ENCODE measurements around the gene CHST14.

The CHST14 gene

GRCh38 chr15:40498891-40499290 is 28.1 kb downstream of the CHST14 start:
- no peak overlapping the region for H3K9ac ChIP-seq (ENCODE audit: insufficient read length, low read depth)
- no peak overlapping the region for H3K4me3 ChIP-seq (ENCODE audit: insufficient read length, low read depth)
- no peaks in the 10 kb centered on the region for H3K4me1 ChIP-seq (ENCODE audit: insufficient read depth, insufficient read length)
- no peaks in the 10 kb centered on the region for H3K9me3 ChIP-seq (ENCODE audit: insufficient read depth, low read length)
- no peaks in the 10 kb centered on the region for H3K36me3 ChIP-seq (ENCODE audit: insufficient read depth, insufficient read length, low read length)
- TF ChIP-seq SUZ12 (IDR thresholded peaks at IDR 0.05; ENCODE audit: extremely low read depth, insufficient read depth, insufficient read length) (no peak), YY1 (IDR thresholded peaks at IDR 0.05; ENCODE audit: insufficient read depth, insufficient read length) (no peak), ZNF274 (IDR thresholded peaks at IDR 0.05; ENCODE audit: low read depth, low read length) (no peak)
- no peaks in the 10 kb centered on the region for H3K27me3 ChIP-seq (ENCODE audit: insufficient read depth, insufficient read length)
- DNase-seq (ENCODE audit: low read depth, low spot score), result no peak

GRCh38 chr15:40499931-40500330 is 29.1 kb downstream of the CHST14 start:
- H3K9ac ChIP-seq (ENCODE audit: insufficient read length, low read depth), result no peak overlapping the region
- no peaks in the 10 kb centered on the region for H3K9me3 ChIP-seq (ENCODE audit: insufficient read depth, low read length)
- no peak for TF ChIP-seq ZNF274 (IDR thresholded peaks at IDR 0.05; ENCODE audit: low read depth, low read length)
- no peak for TF ChIP-seq YY1 (IDR thresholded peaks at IDR 0.05; ENCODE audit: insufficient read depth, insufficient read length)
- TF ChIP-seq SUZ12 (IDR thresholded peaks at IDR 0.05; ENCODE audit: extremely low read depth, insufficient read depth, insufficient read length), result no peak
- no peak overlapping the region for H3K4me3 ChIP-seq (ENCODE audit: insufficient read length, low read depth)
- H3K36me3 ChIP-seq (ENCODE audit: insufficient read depth, insufficient read length, low read length), result no peaks in the 10 kb centered on the region
- H3K4me1 ChIP-seq (ENCODE audit: insufficient read depth, insufficient read length), result no peaks in the 10 kb centered on the region
- no peak for DNase-seq (ENCODE audit: low read depth, low spot score)
- no peaks in the 10 kb centered on the region for H3K27me3 ChIP-seq (ENCODE audit: insufficient read depth, insufficient read length)

- Histone ChIP-seq H3K27me3 (ENCODE audit: insufficient read depth, insufficient read length) (no peaks in the 10 kb centered on the region), H3K9me3 (ENCODE audit: insufficient read depth, low read length) (no peaks in the 10 kb centered on the region), H3K9ac (ENCODE audit: insufficient read length, low read depth) (no peak overlapping the region), H3K36me3 (ENCODE audit: insufficient read depth, insufficient read length, low read length) (no peaks in the 10 kb centered on the region), H3K4me1 (ENCODE audit: insufficient read depth, insufficient read length) (no peaks in the 10 kb centered on the region), H3K4me3 (ENCODE audit: insufficient read length, low read depth) (no peak overlapping the region)
- TF ChIP-seq SUZ12 (IDR thresholded peaks at IDR 0.05; ENCODE audit: extremely low read depth, insufficient read depth, insufficient read length) (no peak), YY1 (IDR thresholded peaks at IDR 0.05; ENCODE audit: insufficient read depth, insufficient read length) (no peak), ZNF274 (IDR thresholded peaks at IDR 0.05; ENCODE audit: low read depth, low read length) (no peak)
- no peak for DNase-seq (ENCODE audit: low read depth, low spot score)
Measured at GRCh38 chr15:40500568-40501330, 30.0 kb downstream of the CHST14 start.

GRCh38 chr15:40501487-40501886 is 30.7 kb downstream of the CHST14 start:
- Histone ChIP-seq H3K4me3 (ENCODE audit: insufficient read length, low read depth) (no peak overlapping the region), H3K9me3 (ENCODE audit: insufficient read depth, low read length) (no peaks in the 10 kb centered on the region), H3K27me3 (ENCODE audit: insufficient read depth, insufficient read length) (no peaks in the 10 kb centered on the region), H3K36me3 (ENCODE audit: insufficient read depth, insufficient read length, low read length) (no peaks in the 10 kb centered on the region), H3K9ac (ENCODE audit: insufficient read length, low read depth) (no peak overlapping the region), H3K4me1 (ENCODE audit: insufficient read depth, insufficient read length) (no peaks in the 10 kb centered on the region)
- DNase-seq (ENCODE audit: low read depth, low spot score), result no peak
- TF ChIP-seq ZNF274 (IDR thresholded peaks at IDR 0.05; ENCODE audit: low read depth, low read length), result no peak
- TF ChIP-seq SUZ12 (IDR thresholded peaks at IDR 0.05; ENCODE audit: extremely low read depth, insufficient read depth, insufficient read length), result no peak
- TF ChIP-seq YY1 (IDR thresholded peaks at IDR 0.05; ENCODE audit: insufficient read depth, insufficient read length), result no peak

- DNase-seq (ENCODE audit: low read depth, low spot score), result peak; percentile 57
- H3K4me3 ChIP-seq (ENCODE audit: insufficient read length, low read depth), result peak overlapping the region; percentile 32
Measured at GRCh38 chr15:40506964-40507571, 36.3 kb downstream of the CHST14 start.

GRCh38 chr15:40508216-40508615 is 37.4 kb downstream of the CHST14 start:
- Histone ChIP-seq H3K4me1 (ENCODE audit: insufficient read depth, insufficient read length) (no peaks in the 10 kb centered on the region), H3K9ac (ENCODE audit: insufficient read length, low read depth) (no peak overlapping the region)

More at GRCh38 chr15:40506964-40507571, 36.3 kb downstream of the CHST14 start:
- H3K36me3 ChIP-seq (ENCODE audit: insufficient read depth, insufficient read length, low read length), result no peaks in the 10 kb centered on the region
- no peaks in the 10 kb centered on the region for H3K4me1 ChIP-seq (ENCODE audit: insufficient read depth, insufficient read length)
- H3K27me3 ChIP-seq (ENCODE audit: insufficient read depth, insufficient read length), result peaks cover 42% of the 10 kb centered on the region
- no peaks in the 10 kb centered on the region for H3K9me3 ChIP-seq (ENCODE audit: insufficient read depth, low read length)
- H3K9ac ChIP-seq (ENCODE audit: insufficient read length, low read depth), result peak overlapping the region; percentile 81
- no peak for TF ChIP-seq YY1 (IDR thresholded peaks at IDR 0.05; ENCODE audit: insufficient read depth, insufficient read length)
- no peak for TF ChIP-seq SUZ12 (IDR thresholded peaks at IDR 0.05; ENCODE audit: extremely low read depth, insufficient read depth, insufficient read length)
- TF ChIP-seq ZNF274 (IDR thresholded peaks at IDR 0.05; ENCODE audit: low read depth, low read length), result no peak

GRCh38 chr15:40510201-40510600 is 39.4 kb downstream of the CHST14 start:
- TF ChIP-seq SUZ12 (IDR thresholded peaks at IDR 0.05; ENCODE audit: extremely low read depth, insufficient read depth, insufficient read length) (no peak), ZNF274 (IDR thresholded peaks at IDR 0.05; ENCODE audit: low read depth, low read length) (no peak), YY1 (IDR thresholded peaks at IDR 0.05; ENCODE audit: insufficient read depth, insufficient read length) (no peak)
- Histone ChIP-seq H3K9ac (ENCODE audit: insufficient read length, low read depth) (no peak overlapping the region), H3K36me3 (ENCODE audit: insufficient read depth, insufficient read length, low read length) (no peaks in the 10 kb centered on the region), H3K4me1 (ENCODE audit: insufficient read depth, insufficient read length) (no peaks in the 10 kb centered on the region), H3K27me3 (ENCODE audit: insufficient read depth, insufficient read length) (peaks cover 60% of the 10 kb centered on the region), H3K9me3 (ENCODE audit: insufficient read depth, low read length) (no peaks in the 10 kb centered on the region), H3K4me3 (ENCODE audit: insufficient read length, low read depth) (no peak overlapping the region)
- DNase-seq (ENCODE audit: low read depth, low spot score), result no peak

More at GRCh38 chr15:40508216-40508615, 37.4 kb downstream of the CHST14 start:
- Histone ChIP-seq H3K27me3 (ENCODE audit: insufficient read depth, insufficient read length) (peaks cover 53% of the 10 kb centered on the region), H3K9me3 (ENCODE audit: insufficient read depth, low read length) (no peaks in the 10 kb centered on the region), H3K4me3 (ENCODE audit: insufficient read length, low read depth) (no peak overlapping the region), H3K36me3 (ENCODE audit: insufficient read depth, insufficient read length, low read length) (no peaks in the 10 kb centered on the region)
- DNase-seq (ENCODE audit: low read depth, low spot score), result no peak
- TF ChIP-seq ZNF274 (IDR thresholded peaks at IDR 0.05; ENCODE audit: low read depth, low read length) (no peak), SUZ12 (IDR thresholded peaks at IDR 0.05; ENCODE audit: extremely low read depth, insufficient read depth, insufficient read length) (no peak), YY1 (IDR thresholded peaks at IDR 0.05; ENCODE audit: insufficient read depth, insufficient read length) (no peak)
